SK-N-MC (cell line): ENCODE measurements around the gene KLHDC9.

ENCODE experiments used
- EZH2 ChIP-seq: fragments of 200-600 bp; sonication (generic); IDR thresholded peaks from one replicate; pipeline ENCODE4 v1.6.1; 2017; ENCODE audit warnings: antibody characterized with exemption
- FOXP2 ChIP-seq: optimal IDR thresholded peaks from 2 replicates; pipeline ENCODE3; 2011; ENCODE audit warnings: mild to moderate bottlenecking, moderate library complexity; ENCODE audit not compliant: insufficient read depth; ENCODE audit errors: extremely low read length, control extremely low read depth
- POLR2AphosphoS5 ChIP-seq: IDR thresholded peaks from 2 replicates; pipeline ENCODE4 v1.6.1; 2012; ENCODE audit warnings: mild to moderate bottlenecking, low read depth, low read length, borderline replicate concordance

- TF ChIP-seq EZH2, result no peak
- TF ChIP-seq POLR2AphosphoS5, result no peak
- no peak for TF ChIP-seq FOXP2
These were observed 23.7 kb downstream of the KLHDC9 start for GRCh38 chr1:161121834-161122233.
